ENCODE measurements around the gene PRR18.

The PRR18 gene

DNA sequence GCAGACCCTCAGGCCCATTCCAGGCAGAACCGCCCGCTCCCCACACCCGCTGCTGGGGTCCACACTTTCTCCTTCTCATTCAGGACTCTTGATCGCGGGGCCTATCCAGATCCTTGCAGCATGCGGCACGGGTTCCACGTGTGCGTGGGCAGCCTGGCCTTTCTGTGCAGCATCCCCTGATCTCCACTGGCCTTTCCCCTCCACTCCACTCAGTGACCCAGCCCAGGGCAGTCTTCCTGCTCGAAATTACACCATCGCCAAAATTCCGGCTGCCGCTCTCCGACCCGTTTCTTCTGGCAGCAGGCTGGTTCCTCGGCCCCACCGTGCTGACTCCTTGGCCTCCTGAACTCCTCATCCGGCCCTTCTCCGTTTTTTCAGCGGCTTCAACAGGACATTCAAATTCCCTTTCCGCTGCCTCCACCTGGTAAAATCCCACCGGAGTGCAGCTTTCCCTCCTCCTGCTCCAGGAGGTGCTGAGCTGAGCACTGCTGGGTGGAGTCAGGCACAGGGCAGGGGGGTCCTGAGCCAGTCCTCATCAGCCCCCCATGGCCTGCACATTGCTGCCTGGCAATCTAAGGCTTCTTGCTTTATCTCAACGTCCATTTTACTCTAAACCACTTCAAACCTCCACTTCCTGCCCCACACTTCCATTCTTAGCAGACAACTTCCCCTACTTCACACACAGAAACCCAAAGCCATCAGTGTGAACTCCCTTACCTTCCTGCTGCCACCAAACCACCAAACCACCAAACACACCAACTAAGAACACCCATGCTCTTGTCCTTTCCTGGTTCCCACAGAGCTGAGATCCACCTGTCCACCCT, 25.2 kb upstream of the PRR18 start:
- no peak for DNase-seq

DNA sequence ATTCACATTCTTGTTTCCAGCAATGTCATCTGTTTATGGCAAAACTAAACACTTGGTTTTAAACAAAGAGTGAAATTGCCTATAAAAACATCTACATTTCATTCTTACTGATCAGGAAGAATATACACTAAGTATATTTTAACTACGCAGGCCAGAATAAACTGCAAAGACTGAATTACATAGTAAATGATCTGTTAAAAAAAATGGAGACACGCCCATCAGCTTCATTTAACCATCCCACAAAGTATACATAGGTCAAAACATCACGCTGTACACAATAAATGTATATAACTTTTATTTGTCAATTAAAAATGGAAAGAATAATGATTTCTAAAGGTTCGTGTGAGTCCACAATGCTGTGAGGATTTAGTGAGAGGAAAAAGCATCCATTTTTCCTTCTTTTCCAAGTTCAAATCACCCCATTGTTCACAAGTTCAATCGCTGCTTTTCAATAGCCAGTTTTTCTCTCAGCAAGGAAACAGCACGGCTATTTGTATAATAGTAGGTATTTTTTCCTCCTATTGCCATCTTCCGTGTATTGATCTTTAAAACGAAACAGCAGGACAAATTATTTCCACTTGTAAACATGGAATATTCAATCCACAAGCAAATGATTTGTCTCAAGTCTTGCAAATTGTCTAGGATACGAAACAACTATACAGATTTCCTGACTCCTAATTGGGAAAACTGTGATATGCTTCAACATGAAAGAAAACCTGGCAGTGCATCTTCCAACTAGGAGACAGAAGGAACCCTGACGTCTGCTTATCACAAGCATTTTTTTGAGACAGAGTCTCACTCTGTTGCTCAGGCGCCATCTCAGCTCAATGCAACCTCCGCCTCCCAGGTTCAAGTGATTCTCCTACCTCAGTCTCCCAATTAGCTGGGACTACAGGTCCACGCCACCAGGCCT, 23.6 kb upstream of the PRR18 start:
- DNase-seq = no peak

DNA sequence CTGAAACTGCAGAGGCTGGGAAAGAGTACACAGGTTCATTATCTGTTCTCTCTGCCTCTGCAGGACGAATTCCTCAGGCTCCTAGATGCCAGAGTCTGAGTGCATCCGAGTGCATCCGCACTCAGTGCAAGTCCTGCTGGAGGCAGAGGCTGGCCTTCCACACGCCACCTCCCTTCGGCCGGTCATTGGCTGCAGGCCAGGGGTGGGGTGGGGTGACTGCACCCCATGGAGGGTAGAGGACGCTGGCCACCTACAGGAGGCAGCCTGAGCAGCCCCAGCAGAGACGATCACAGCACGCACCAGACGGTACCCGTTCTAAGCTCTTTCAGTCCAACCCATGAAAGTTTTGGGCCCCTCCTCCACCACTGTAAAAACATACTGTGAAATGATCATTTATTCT, 22.4 kb upstream of the PRR18 start:
- peak; percentile 36 for DNase-seq

DNA sequence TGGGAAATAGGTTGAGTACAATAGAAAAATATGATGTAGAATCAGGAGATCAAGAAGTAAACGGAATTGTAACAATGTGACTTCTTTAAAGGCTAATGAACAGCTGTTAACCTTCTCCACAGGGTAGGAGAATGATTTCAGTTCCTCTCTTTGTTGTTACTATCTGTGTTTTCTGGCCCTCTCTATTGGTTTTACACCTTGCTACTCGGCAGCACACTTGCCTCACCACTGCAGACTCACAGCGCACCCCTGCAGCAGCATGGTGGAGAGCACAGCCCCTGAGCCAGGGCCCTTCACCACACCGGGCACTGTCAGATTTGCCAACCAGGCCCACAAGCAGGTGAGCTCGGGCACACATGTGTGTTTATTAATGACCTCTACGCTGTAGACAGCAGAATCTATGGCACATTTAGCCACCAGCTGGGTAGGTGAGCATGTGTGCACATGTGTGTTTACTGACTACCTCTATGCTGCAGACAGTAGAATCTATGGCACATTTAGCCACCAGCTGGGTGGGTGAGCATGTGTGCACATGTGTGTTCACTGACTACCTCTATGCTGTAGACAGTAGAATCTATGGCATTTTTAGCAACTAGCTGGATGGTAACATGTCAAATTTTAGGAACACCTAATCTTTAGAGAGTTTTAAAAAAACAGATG, 17.3 kb upstream of the PRR18 start:
- DNase-seq = no peak

DNA sequence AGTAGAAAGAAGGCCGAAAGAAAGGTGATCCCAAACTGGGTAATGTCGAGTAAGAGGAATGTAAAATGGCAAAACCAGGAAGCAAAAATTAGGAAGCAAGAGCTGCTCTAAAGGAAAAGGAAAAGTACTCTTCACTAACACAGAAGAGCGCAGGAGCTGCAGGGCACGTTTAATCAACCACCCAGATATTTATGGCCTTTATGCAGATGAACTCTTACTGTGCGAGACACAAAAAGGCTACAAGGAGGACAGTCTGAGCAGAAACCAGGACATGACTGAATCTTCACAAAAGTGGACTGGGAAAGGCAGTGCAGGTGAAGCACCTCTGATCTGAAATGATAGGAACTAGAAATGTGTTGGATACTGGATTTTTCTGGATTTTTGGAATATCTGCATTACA, 15.2 kb upstream of the PRR18 start:
- no peak for DNase-seq

DNA sequence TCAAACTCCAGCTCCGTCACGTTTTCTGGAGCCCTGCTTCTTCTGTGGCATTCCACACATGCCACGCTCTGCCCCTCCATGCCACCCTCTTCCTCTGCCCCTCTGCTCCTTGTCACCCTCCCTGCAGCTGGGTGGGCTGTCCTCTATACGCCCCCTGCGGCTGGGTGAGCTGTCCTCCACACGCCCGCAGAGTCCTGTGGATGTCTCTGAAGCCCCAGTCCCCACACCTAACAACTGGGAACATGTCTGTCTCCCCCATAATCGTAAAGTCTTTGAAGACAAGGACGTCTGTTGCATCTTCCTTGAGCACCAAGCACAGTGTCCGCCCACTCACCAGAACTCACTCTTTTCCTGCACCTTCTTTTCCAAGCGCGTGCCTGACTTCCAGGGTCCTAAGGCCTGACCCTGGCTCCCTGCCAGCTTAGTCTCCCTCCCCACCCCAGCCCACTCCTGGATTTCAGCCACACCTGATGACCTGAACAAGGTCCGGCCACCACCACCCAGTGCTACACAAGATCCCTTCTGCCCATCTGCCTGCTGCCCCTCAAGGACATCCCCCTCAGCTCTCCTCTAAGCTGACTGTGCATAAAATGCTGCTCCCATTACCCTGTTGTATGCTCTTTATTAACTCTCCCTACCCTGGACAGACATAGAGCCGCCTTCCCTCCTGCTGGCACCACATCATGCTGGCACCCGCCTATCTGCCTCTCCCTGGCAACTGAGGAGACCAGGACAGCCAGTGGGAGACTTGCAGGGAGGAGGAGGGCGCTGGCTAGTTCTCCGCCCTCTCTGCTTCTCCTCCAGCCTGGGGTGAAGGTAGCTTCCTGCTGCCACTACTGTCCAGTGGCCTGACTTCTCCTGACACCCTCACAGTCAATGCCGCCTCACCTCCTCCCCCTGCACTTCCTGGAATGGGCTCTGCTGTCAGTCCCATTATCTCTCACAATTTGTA, 10.7 kb upstream of the PRR18 start:
- DNase-seq = no peak

DNA sequence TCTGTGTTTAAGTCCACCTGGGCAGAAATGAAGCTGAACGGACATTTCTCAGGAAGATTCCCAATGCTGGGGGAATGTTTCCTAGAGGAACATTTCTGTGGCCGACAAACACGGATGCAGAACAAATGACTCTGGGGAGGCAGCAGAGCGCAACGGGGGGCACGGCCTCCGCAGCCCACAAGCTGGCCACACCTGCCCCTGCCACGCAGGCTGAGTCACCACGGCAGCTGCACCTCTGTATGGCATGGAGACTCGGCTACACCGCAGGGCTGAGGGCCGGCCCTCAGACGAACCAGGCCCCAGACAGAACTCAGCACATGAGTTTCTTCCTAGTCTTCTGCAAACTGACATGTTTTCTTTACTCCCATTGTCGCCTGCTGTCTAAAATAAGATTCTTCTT, 10.0 kb upstream of the PRR18 start:
- peak; percentile 60 for DNase-seq

DNA sequence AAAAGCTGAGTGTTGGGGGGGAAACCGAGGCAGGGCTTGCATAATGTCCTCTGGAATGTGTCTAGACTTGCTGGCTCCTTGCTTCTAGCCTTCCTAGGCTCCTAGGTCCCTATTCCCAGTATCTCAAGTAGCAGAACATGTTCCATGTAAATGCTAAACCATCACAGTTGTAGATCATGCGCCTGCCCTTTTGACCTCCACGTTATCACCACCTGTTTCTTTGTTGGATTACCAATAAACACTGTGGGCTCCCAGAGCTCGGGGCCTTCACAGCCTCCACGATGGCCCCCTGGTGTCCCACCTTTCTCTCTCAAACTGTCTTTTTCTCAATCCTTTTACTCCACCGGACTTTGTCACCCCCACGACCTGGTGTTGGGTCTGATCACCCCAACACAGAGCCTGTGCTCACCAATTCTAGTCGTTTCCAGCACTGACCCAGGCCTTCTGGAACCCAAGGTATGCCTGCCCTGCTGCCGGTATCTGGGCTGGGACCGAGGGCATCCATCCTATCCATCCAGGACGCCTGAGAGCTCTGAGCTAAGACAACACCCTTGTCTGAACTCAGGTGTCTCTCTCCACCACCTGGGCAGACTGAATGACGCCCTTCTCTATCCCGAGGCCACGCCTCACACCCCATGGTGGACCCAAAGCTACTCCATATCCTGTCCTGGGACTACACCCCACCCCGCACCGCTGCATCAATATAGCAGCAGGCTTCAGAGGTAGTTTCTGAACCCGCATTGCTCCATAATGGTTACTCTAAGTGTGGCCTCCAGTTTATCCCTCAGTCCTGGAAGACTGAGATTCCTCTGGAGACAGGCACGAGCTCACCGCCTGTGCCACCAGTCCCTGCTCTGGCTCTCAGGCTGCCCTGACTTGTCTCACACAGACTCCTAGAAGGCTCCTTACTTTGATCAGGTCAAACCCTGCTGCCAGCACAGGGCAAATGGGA, 9.3 kb upstream of the PRR18 start:
- DNase-seq = no peak

DNA sequence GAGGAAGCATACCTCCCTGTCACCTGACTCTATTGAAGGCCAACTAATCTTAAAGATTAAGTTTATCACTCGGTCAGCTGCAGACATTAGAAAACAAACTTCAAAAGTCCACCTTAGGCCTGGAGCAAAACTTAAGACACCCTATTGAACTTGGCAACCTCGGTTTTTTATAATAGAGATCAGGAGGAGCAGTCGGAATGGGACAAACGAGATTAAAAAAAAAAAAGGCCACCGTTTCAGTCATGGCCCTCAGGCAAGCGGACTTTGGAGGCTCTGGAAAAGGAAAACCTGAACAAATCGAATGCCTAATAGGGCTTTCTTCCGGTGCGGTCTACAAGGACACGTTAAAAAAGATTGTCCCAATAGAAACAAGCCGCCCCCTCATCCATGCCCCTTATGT, 7.2 kb upstream of the PRR18 start:
- DNase-seq = no peak

DNA sequence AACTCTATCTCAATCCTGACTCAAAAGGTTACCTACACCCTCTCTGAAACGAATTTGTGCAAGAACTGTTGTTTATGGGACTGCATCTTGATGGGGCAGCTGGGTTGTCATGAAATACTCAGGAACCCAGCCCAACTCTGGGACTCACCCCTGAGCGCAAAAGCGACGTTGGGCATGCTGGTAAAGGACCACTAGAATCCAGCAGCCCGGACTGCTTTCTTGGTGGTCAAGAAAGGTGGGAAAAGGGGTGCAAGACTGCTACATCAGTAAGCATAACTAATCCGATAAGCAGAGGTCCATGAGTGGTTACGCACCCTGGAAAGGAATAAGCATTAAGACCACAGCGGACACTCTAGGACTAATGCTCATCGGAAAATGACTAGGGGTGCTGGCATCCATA, 6.3 kb upstream of the PRR18 start:
- no peak for DNase-seq

DNA sequence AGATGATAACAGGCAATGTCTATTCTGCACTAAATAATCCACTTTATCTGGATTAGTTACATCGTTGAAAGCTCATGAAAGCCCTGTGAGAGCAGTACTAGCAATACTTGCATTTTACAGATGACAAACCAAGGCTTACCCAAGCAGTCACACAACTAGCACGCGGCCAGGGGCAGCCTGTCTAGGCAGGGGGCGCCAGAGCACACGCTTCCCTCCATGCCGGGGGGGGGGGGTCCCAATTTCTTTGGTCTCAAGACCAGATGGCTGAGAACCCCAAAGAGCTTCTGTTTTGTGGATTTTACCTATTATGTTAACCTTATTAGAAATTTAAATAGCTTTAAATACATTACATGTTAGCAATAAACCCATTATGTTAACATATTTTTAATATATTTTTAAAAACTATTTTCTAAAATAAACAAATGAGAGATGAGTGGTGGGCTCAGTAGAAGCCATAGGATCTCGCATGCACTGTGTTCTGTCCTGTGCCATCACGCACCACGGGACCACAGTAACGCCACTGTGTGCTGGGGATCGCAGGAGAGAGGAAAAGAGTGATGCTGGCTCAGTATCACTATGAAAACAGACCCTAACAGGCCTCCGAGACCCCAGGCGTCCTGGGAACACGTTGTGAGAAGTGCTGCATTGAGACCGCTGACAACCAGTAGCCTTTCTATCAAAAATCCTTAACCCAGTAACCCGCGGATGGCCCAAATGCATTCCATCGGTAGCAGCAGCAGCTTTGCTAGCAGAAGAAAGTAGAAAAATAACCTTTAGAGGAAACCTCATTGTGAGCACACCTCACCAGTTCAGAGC, 5.3 kb upstream of the PRR18 start:
- peak; percentile 43 for DNase-seq

DNA sequence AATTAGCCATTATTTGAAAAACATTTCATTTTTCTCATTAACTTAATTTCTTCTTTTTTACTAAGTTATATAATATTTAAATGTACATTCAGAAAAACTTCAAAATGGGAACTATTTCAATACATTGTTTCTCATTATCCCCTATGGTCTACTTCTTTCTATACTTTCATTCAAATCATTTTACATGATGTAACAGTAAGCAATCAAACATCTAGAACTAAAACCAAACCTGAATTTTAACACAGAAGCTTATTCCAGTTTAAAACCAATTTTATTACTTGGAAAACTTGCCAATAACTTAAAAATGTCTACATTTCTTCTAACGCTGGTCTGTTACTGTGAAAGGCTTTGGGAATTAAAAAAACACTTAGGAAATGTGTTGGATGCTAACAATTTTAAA, 4.6 kb upstream of the PRR18 start:
- no peak for DNase-seq

DNA sequence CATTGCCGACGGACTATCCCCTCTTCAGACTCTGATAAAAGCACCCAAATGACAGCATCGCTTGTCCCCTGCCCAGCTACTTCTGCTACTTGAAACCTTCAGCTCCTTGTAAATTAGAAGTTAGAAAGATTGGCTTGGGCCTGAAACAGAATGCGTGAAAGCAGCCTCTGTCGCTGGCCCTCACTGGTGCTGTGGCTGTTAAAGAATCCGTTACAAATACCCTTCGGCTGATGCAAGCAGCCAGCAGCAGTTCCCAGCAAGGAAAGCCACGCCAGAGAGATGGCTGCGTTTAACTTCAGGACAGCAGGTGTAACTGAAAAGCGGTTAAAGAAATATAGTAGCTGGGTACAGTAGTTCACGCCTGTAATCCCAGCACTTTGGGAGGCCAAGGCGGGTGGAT, 2.4 kb upstream of the PRR18 start:
- DNase-seq = no peak

DNA sequence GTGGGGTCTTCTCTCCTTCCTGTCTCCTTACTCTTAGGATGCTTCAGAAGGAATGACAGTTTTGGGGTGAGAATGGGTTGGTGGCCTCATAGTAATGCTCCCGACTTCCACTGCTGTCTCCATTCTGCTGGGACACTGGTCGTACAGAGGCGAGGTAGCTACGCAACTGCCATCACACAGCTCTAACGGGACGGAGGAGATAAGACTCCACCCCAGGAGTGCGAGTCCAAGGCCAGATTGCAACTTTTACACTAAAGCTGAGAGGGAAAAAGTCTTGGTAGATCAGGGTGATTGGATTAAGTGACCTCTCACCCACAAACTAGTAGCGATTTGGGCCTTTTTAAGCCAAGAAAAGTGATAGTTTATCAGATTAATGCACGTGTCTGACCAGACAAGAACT, 1.8 kb upstream of the PRR18 start:
- no peak for DNase-seq

DNA sequence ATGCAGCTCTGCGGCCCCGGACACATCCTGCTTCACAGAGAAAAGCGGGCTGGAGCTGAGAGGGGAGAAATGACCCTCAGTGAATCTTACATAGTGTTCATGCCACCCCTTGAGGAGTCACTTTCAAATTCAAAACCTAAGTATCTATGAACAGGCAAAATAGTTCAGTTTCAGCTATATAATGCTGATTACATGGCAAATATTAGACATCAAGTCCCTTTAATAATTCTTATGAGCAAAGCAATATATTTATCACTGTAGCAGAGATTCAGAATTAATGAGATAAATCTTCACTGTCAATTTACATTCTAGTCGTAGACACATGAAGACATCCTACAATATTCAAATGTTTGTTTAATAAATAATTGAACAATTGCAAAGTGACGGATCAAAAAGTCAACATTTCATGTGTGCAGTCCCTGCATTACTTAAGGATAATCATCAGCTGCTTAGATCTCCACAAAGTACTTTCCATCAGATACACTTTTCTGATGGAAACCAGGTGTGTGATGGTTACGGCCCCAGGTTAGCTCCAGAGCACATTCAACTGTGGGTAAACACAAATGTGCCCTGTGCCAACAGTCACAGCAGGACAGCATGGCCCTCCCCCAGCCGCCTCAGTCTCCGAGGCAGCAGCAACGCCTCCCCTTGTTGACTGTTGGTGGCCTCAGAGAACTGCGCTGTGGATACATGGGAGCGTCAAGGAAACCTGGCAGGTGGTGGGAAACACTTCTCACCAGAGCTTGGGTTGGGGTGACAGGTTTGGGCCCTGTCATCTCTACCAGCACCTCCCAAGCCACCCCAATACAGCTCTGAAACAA, 787 bp upstream of the PRR18 start:
- no peak for DNase-seq

DNA sequence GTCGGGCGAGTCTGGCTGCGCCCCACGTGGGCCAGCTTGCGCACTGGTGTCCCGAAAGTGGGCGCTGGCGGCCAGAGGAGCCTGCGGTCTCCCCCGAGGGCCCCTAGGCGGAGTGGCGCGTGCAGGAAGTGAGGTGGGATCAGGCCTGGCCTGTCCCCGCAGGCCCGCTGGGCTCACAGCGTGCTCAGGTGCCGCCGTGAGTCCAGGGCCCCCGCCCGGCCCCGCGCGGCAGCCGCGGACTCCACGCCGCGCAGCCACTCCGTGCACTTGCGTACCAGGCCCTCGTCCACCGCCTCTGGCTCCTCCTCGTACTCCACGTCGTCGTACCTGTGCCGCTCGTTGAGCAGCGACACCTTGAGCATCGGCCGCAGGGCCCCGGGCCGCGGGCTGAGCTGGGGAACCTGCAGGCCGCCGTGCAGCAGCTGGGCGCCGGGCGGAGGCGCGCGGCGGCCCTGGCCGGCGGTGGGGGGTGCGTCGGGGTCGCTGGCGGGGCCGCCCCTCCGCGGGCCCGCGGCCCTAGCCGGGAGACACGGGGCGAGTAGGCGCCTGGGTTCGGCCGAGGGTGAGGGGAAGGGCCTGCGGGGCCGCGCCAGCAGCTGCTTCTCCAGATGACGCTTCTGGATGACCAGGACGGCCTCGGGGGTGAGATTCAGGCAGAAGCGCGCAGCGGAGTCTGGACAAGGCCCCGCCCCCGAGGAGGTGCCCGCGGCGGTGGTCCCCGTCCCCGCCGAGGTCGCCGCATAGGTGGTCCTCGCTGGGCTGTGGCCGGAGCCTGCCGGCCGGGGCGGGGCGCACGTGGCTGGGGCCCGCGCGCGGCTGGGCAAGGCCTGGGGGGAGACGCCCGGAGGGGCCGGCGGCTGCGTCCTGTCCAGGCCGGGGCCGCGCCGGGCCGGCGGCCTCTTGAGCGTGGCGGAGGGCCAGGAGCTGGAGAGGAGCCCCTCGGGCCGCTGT, 835 bp downstream of the PRR18 start:
- DNase-seq = no peak

DNA sequence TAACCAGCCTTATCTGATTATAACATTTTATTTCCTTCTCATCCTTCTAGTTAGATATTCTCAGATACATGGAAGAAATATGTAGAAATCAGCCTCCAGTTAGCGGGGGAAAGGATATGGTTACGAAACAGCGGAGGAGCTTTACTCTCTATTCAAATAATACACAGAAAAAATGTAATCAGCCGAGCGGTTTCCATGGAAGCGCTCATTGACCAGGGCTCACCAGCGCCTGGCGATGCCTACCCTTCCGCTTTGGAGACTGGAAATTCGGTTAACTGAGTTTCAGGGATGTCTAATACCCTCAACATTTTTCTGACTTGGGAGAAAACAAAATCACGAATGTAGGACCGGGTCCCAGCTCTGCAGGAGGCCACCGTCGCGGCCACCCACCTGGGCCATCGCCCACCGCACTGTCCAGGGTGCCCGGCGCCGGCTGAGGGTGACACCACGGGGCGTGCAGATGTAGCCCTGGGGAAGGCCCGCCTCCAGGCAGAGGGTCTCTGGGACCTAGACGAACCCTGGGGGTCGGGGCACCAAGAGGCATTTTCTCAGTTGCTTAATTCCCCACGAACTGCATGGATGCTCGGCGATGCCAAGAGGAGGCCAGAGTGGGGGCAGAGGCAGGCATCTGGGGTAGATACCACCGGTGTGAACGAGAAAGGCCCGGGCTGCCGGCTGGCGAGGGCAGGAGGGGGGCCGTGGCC, 1.7 kb downstream of the PRR18 start:
- DNase-seq = no peak
